Left hindlimb (tissue), 1 donor: Measurements from ENCODE around the gene RXFP1.

ENCODE experiments used
- DNase-seq: peaks from one replicate; pipeline ENCODE4 v3.0.0-alpha.2; 2018

RXFP1 gene

DNA sequence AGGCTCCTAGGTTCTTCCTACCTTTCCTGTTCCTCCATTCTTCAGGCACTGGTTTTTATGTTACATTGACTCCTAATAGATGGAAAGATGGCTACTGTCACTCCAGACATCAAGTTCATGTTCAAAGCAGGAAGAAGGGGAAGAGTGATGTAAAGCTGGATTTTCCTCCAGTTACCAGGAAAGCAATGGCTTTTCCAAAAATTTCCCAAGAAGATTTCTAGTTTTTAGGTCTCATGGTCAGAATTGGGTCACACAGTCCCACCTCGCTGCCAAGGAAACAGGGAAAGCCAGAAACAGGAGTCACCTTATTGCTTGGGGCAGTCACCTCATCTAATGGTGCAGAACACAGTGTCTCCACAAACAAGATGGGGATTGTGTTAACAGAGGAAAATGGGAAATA, 21.5 kb downstream of the RXFP1 start:
- DNase-seq = no peak

DNA sequence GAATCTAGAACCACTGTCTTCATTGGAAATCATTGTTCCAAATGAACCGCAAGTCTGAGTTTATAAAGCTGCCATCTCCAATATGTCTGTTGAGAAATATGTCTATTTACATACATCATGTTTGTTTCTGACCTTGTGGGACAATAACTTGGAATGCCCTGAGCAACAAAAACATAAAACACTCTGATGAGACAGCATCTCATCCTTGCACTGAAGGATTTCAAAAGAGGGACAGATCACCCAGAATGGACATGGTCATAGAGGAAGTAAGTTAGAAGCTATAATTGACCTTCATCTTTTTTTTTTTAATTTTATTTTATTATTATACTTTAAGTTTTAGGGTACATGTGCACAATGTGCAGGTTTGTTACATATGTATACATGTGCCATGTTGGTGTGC, 22.5 kb downstream of the RXFP1 start:
- no peak for DNase-seq

DNA sequence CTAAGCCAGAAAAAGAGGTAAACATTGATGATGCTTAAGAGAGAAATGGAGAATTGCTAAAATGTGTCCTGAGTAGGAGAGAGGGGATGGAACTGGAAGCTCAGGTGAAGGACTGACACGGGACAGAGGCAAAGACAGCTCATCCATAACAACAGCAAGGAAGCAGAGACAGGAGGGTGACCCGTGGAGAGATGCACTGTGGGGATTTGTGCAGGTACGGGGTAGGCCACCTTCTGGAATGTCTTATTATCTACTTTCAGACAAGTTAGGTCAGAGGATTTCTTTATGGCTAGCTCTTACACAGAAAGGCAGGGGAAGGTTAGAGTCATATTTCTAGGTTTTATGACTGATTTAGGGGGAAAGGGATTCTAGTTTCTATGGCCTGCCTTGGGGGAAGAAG, 31.7 kb downstream of the RXFP1 start:
- DNase-seq = no peak

DNA sequence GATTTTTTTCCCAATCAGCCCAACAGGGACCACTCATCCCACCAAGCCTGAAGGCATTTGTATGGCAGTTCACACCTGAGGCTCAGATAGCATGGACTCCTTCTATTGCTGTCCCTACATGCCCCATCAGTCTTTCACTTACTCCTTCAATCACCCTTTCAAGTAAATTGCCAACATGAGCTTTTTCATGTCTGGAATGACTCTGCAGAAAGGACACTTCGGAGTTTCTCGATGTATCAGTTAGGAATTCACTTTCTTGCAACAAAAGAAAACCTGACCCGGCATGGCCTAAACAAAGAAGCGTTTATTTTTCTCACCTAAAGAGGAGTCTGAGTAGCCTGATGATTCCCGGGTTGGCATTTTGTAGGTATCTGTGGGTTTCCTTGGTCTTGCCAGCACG, 38.6 kb downstream of the RXFP1 start:
- no peak for DNase-seq

DNA sequence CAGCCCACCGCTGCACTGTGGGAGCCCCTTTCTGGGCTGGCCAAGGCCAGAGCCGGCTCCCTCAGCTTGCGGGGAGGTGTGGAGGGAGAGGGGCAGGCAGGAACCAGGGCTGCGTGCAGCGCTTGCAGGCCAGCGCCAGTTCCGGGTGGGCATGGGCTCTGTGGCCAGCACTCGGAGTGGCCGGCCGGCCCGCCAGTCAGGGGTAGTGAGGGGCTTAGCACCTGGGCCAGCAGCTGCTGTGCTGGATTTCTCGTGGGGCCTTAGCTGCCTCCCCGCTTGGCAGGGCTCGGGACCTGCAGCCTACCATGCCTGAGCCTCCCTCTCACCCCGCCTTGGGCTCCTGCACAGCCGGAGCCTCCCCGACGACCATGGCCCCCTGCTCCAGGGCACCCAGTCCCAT, 45.2 kb downstream of the RXFP1 start:
- DNase-seq = no peak

DNA sequence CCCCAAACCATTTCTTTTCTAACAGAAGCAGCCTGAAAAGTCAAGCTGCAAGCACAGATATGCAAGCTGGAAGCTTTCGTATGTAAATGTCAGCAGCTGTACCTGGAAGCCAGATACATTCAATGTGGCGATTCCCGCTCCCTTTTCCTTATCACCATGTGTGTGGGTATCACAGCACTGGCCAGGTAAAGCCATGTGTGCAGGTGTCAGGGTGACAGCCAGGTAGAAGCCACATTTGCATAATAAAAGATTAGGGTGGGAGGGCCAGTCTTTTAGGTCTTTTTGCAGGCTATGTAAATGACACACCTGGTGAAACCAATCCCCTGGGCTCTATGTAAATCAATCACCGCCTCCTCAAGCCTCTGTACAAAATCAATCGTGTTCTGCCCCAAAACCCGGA, 50.1 kb downstream of the RXFP1 start:
- DNase-seq = no peak

DNA sequence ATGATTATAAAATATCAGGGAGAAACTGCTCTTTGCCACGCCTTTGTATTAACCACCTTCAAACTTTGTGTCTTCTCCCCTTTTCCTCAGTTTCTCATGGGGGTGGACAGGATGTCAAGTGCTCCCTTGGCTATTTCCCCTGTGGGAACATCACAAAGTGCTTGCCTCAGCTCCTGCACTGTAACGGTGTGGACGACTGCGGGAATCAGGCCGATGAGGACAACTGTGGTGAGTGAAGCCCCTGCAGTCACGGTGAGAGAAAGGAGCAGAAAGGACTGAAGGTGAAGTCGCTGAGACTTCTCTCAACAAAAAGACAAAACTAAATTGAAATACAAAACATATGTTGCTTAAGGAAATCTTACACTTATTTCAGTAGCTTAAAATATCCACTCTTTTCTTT, 50.9 kb downstream of the RXFP1 start:
- no peak for DNase-seq

DNA sequence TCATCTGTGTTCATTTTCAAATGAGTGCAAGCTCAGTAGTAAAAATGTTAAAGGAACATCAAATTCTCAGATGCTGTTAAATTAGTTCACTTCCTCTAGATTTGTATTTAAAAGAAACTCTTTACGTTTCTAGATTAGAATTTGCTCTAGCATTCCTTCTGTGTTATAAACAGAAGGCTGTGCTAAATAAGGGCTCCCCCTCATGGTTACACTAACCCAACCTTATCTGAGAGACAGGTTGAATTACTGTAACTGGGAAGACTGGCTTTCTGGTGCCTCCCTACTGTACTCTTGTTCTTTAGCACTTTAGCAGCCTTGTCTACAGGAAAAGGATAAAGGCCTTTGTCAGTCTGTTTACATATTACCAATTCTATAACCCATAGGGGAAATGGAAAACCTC, 56.8 kb downstream of the RXFP1 start:
- DNase-seq = no peak

DNA sequence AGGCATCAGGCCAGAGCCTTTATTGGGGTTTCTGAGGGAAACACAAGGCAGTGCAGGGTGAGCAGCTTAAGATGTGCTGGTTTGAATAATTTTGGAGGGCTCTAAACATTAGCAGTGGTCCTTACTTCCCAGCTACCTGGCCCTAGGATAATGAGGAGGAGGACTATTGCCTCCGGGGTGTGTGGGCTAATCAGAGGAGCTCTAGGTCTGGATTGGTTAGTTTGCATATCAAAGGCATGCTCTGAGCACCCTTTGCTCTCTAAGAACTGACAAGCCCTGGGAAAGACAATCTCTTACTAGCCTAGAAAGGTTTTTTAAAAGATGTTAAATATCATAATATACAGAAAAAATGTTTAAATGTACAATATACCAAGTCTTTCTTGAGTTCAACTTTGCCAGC, 58.4 kb downstream of the RXFP1 start:
- no peak for DNase-seq

DNA sequence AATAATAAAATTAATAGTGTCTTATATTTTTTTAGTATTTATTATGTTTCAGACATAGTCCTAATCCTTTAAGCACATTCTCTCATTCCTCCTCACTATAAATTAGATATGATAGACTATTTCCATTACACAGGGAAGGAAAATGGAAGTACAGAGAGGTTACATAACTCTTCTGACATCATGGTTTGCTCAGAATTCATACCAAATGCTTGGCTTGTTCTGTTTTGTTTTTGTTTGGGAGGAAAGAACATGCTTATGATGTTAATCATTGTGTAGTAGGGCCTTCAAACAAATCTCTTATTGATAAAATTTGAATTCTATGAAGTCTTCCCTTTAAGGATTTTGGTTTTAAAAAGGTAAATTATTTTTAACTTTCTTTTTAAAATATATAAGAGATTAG, 59.5 kb downstream of the RXFP1 start:
- DNase-seq = no peak

DNA sequence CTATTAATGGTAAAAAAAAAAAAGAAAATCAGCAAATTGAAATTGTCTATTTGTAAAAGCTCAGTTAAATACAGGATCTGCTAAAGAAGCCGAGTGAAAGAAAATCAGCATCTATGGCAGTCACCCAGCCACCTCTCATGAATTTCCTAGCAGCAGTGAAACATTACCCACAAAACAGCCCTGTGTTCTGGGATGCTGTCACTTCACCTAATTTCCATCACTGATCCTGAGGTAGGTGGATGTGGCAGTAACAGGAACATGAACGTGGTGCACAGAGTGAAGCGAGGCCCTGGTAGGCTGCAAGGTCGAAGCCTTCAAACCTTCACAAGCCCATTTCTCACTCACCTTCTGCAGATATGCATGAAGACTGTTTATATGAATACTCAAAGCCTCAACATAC, 65.2 kb downstream of the RXFP1 start:
- no peak for DNase-seq

DNA sequence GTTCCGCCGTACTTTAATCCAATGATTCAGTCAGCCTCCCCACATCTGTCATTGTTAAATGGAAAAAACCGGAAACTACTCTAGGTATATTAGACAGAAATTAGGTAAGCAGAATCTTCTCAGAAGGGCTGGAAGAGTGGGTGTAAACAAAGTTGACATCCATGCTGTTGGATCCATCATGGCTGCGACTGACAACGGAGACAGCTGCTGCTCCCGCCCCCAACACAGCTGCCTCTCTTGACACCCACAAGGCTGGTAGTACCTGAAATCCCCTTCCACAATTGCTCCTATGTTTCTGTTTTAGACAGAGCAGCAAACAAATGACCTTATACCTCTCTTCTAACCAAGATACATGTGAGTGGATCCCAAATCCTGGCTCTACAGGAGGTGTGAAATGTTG, 66.6 kb downstream of the RXFP1 start:
- no peak for DNase-seq

DNA sequence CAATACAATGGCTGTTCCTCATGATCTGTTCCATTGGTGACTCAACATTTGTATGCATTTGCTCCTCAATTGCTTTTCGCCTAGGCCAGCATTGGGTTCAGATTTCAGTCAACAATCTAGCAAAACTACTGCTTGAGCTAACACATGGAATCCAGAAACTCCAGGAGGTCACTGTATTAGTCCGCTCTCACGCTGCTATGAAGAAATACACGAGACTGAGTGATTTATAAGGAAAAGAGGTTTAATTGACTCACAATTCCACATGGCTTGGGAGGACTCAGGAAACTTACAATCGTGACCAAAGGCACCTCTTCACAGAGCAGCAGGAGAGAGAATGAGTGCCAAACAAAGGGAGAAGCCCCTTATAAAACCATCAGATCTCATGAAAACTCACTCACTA, 67.1 kb downstream of the RXFP1 start:
- DNase-seq = no peak

DNA sequence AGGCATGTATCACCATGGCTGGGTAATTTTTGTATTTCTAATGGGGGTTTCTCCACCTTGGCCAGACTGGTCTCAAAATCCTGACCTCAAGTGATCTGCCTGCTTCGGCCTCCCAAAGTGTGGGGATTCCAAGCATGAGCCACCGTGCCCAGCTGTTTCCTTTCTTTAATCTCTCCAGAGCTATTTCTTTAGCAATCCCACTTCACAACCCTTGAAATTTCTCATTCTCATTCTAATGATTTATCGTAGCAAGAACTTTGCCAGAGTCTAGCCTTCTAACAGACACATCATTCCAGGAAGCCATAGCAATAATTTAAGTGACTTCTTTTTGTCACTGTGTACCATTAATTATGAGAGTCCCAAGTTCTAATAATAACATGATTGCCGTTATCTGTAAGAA, 68.6 kb downstream of the RXFP1 start:
- no peak for DNase-seq

DNA sequence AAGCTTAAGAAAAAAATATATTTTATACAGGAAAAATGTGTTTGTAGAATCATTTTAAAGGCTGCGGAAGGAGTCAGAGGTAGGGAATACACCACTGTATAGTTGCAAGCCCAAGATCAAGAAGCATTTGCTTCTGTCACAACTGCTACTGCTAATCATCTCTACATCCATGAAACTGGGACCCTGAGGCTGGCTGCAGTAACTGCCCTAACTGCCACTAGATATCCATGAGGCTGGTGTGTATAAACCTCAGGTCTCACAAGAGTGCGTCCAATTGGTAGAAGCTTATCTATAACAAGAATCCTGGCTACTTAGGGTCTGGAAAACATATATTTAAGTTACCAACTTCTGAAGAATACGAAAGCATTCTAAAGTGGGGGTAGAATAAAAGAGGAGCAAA, 69.1 kb downstream of the RXFP1 start:
- no peak for DNase-seq

DNA sequence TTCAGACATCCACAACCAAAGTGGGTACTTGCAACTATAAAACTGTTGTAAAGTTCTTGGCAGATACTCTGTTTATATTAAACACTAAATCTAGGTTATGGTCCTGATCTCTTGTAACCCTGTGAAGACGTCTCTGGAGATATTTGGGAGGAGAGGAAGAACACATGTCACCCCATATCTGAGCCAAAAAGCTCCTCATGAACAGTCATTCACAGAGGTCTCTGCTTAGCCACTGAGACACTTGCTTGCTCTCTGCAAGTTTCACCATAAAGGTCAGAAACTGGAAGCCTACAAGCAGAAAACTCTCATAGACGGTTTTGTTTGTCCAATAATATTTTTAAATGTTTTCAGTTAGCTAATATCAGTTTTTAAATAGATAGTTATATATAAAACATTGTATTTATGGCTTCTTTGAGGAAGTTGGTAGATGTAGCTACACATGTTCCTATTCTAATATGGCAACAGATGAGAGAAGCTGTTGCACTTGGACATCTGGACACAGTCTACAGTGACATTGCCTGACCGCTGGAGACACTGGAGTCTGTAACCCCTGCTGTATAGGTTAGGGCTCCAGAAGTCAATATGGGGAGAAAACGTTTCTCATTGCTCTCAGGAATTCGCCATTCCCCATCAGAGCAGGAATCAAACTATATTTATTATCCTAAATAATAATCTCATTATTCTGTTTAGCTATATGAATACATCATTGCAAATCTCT, 76.4 kb downstream of the RXFP1 start:
- DNase-seq = no peak

DNA sequence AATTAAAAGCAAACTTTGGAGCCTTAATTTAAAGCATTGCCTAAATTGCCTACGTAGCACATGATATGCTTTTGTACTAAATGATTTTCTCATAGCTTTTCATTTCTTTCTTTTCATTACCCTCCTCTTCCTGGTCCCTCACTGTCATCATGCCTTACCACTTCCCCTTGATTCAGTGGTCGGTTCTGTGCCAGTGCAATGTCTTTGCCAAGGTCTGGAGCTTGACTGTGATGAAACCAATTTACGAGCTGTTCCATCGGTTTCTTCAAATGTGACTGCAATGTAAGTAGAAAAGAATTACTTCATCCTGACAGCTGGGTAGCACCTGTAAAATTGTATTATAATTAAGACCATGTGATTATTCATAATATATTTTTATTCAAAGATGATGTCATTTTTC, 77.5 kb downstream of the RXFP1 start:
- no peak for DNase-seq

DNA sequence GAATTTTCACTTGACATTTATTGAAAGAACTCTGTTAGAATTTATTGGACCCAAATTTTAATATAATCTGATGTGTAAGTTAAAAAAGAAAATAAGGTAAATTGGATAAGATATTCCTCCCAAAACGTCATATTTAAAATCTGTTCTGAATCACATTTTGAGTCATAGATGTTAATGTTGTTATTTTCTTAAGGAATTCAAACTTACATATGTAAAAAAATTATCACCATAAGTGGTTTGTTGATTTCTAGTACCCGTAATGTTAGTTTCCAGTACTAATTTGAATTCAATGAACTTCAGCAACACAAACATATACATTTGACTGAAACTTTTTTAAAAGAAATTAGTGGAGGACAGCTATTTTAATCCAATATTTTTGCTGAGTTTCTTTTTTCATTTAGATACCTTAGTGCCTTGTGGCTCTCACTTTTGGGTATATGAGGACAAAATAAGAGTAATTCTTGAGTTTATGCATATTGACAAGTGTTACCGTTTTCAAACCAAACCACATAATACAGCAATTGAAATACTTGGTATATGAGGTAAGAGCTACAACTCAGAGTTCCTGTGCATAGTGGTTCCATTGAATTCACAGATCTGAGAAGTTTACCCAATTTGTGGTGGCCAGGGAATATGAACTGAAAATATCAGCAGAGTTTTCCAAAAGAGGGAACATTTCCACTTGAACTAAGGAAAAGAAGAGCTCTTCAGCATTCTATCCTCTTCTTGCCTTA, 78.2 kb downstream of the RXFP1 start:
- no peak for DNase-seq

DNA sequence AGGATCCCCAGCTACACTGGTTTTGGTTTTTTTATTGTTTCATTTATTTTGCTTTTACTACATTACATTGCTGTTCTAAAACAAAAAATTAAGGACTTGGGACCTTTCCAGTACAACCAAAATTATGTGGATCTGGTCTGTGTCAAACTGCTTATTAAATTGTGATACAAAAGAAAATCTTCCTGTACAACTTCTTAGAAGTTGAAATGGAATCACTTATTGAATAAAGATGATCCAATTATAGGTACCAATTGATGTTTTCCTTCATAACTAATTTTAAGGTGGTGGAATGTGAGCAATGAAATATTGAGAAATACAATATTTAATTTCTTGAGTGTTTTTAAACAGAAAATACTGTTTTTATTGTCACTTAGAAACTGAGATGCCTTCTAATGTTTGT, 82.7 kb downstream of the RXFP1 start:
- no peak for DNase-seq

DNA sequence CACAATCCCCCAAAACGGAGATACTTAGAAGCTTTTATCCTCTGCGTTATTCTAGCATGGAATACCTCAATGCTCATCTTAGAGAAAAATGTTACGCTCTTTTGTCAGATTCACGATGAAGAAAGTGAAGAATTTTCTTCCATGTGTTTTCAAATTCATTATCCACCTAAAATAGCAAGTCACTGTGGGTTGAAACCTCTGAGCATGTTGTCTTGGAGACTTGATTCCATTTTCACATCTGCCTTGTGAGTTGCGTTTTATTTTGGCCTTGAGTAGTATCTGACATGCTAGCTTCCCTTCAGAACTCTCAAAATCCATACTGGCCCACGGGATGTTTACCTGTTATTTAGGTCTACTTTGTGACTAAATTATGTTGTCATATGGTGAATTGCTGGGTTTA, 83.7 kb downstream of the RXFP1 start:
- DNase-seq = no peak

DNA sequence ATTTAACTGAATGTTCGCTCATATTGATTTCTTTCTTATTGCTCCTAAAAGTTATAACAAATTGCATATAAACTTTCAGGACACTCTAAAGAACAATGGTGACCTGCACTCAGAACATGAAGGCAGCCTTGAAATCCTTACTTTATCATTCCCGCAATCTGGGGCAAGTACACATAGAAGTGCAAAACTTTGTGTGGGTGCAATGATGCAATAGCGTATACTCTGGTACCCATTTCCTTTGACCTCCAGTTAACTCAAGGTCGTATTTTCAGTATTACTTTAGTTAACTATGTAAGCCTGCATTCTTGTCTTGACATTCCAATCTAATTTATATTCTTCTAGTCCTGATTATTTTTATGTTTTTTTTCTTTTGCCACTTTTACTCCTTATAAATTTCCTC, 85.3 kb downstream of the RXFP1 start:
- no peak for DNase-seq

DNA sequence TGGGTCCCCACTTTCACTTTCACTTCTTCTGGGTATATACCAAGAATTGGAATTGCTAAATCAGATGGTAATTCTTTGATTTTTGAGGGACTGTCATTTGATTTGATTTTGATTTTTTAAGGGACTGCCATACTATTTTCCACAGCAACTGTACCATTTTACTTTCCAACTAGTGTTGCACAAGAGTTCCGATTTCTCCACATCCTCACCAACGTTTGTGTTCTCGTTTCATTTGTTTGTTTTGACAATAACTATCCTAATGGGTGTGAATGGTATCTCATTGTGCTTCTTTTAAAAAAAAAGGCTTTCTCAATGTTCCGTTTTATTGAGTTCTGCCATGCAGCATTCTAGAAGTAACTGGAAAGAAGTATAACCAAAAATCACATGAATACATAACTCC, 87.4 kb downstream of the RXFP1 start:
- DNase-seq = no peak

DNA sequence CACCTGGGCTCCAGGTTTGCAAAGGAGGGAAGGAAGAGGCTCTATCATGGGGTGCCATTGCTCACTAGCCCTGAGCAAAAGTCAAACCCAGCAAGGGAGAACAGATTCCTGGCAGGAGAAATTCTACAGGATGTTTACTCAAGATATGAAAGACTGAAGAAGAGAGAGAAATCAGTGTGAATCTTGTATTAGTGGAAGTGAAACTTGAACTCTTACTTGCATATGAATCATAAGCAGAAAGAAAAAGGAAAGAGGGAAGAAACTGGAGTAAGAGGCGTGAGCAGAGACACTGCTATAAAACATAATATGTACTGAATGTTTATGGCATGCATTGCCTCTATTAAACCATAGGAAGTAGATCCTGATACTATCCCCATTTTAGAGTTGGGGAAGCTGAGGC, 89.1 kb downstream of the RXFP1 start:
- no peak for DNase-seq

DNA sequence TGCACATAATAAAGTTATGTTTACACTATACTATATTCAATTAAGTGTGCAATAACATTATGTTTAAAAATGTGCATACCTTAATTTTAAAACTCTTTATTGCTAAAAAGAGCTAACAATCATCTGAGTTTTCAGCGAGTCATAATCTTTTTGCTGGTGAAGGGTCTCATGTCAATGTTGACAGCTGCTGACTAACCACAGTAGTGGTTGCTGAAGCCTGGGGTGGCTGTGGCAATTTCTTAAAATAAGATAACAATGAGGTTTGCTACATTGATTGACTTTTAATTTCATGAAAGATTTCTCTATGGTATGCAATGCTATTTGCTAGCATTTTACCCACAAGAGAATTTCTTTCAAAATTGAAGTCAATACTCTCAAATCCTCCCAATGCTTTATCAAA, 91.4 kb downstream of the RXFP1 start:
- DNase-seq = no peak

DNA sequence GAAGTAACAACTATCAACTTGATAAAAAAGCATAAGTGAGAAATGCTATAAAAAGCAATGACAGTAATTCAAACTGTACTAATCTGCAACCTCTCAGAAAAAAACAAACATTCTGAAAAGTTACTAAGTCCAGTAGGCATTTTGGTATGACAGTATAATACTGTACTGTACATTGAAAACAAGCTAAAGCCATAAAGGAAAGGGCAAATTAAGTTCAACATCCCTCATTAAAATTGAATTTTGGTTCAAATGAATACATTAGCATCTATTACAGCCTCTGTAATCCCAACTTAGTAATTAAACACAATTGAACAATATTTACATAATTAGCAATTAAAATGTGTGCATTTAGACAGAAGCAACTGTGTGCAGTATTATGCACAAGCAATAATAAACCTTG, 96.3 kb downstream of the RXFP1 start:
- DNase-seq = no peak
